GM18508 (cell line): Measurements from ENCODE around the gene RBM11.
"Not testable (repeated sequence)": the region's sequence is repeated elsewhere in the genome, so short reads cannot be mapped to it uniquely, and the experiment has no call there.

Experiments
- ATAC-seq: cut with Tn5 transposase; IDR thresholded peaks from one replicate; pipeline ENCODE4 v1.9.1; 2021; ENCODE audit warnings: moderate number of reproducible peaks; ENCODE audit not compliant: insufficient read depth, unreplicated experiment

The RBM11 gene

GRCh38 chr21:14215971-14216641 lies at the start of gene RBM11:
Gene RBM11, plus strand, starts transcription at chr21:14216157. Its CDS starts 30 bp downstream, at chr21:14216187.
- ATAC-seq: peak; percentile 52

GRCh38 chr21:14166463-14167223 lies 49.3 kb upstream of the RBM11 start:
- not testable (repeated sequence) for ATAC-seq

- ATAC-seq: no peak
Measured at GRCh38 chr21:14206222-14206621, 9.7 kb upstream of the RBM11 start.

GRCh38 chr21:14210738-14211137 lies 5.2 kb upstream of the RBM11 start, which contains the start of gene LIPI:
Gene LIPI, minus strand, starts transcription at chr21:14210955. Its CDS starts 110 bp downstream, at chr21:14210845.
- no peak for ATAC-seq

- no peak for ATAC-seq
Measured at GRCh38 chr21:14213164-14213563, 2.8 kb upstream of the RBM11 start.

GRCh38 chr21:14223365-14223764 lies 7.4 kb downstream of the RBM11 start:
- no peak for ATAC-seq

GRCh38 chr21:14229399-14229798 lies 13.4 kb downstream of the RBM11 start:
- ATAC-seq: no peak

- ATAC-seq: no peak
Measured at GRCh38 chr21:14235101-14235500, 19.1 kb downstream of the RBM11 start.

- no peak for ATAC-seq
Measured at GRCh38 chr21:14236180-14236579, 20.2 kb downstream of the RBM11 start.

- no peak for ATAC-seq
Measured at GRCh38 chr21:14239281-14239680, 23.3 kb downstream of the RBM11 start.

- ATAC-seq: no peak
Measured at GRCh38 chr21:14241297-14241696, 25.3 kb downstream of the RBM11 start.

GRCh38 chr21:14243461-14243860 lies 27.5 kb downstream of the RBM11 start:
- ATAC-seq: no peak

GRCh38 chr21:14243874-14244273 lies 27.9 kb downstream of the RBM11 start:
- no peak for ATAC-seq

- no peak for ATAC-seq
Measured at GRCh38 chr21:14244911-14245310, 29.0 kb downstream of the RBM11 start.

GRCh38 chr21:14245711-14246110 lies 29.8 kb downstream of the RBM11 start:
- no peak for ATAC-seq

- ATAC-seq: no peak
Measured at GRCh38 chr21:14251336-14251735, 35.4 kb downstream of the RBM11 start.

- ATAC-seq: no peak
Measured at GRCh38 chr21:14259747-14260146, 43.8 kb downstream of the RBM11 start.

GRCh38 chr21:14260174-14260764 lies 44.3 kb downstream of the RBM11 start:
- no peak for ATAC-seq

GRCh38 chr21:14262039-14262438 lies 46.1 kb downstream of the RBM11 start:
- no peak for ATAC-seq

- no peak for ATAC-seq
Measured at GRCh38 chr21:14263879-14264278, 47.9 kb downstream of the RBM11 start.

- no peak for ATAC-seq
Measured at GRCh38 chr21:14265023-14265422, 49.1 kb downstream of the RBM11 start.
